HCEC 1CT (cell line): Measurements from ENCODE around the gene WIPI1.
"Not testable (repeated sequence)": the region's sequence is repeated elsewhere in the genome, so short reads cannot be mapped to it uniquely, and the experiment has no call there.

Experiments used
- DNase-seq: peaks from one replicate; pipeline ENCODE4 v3.0.0-alpha.2; 2017

WIPI1 gene

GRCh38 chr17:68437979-68438822 lies 19.1 kb downstream of the WIPI1 start:
- DNase-seq = no peak

- peak; percentile 77 for DNase-seq
Measured at GRCh38 chr17:68435876-68436842, 21.1 kb downstream of the WIPI1 start.

- DNase-seq = no peak
Measured at GRCh38 chr17:68435361-68435760, 21.9 kb downstream of the WIPI1 start.

- DNase-seq = no peak
Measured at GRCh38 chr17:68433911-68434508, 23.3 kb downstream of the WIPI1 start.

- no peak for DNase-seq
Measured at GRCh38 chr17:68433211-68433610, 24.1 kb downstream of the WIPI1 start.

GRCh38 chr17:68432086-68432864 lies 25.0 kb downstream of the WIPI1 start:
- no peak for DNase-seq

- DNase-seq = peak; percentile 7
Measured at GRCh38 chr17:68431661-68432071, 25.6 kb downstream of the WIPI1 start.

GRCh38 chr17:68431045-68431608 lies 26.2 kb downstream of the WIPI1 start:
- no peak for DNase-seq

- no peak for DNase-seq
Measured at GRCh38 chr17:68429881-68430280, 27.4 kb downstream of the WIPI1 start.

- DNase-seq = no peak
Measured at GRCh38 chr17:68428498-68429172, 28.7 kb downstream of the WIPI1 start.

- DNase-seq = no peak
Measured at GRCh38 chr17:68427575-68427974, 29.7 kb downstream of the WIPI1 start.

- DNase-seq = no peak
Measured at GRCh38 chr17:68425979-68426378, 31.3 kb downstream of the WIPI1 start.

GRCh38 chr17:68424861-68425260 lies 32.4 kb downstream of the WIPI1 start:
- DNase-seq = no peak

- no peak for DNase-seq
Measured at GRCh38 chr17:68424203-68424602, 33.1 kb downstream of the WIPI1 start.

- DNase-seq = no peak
Measured at GRCh38 chr17:68423251-68423650, 34.0 kb downstream of the WIPI1 start.

GRCh38 chr17:68422821-68423220 lies 34.5 kb downstream of the WIPI1 start:
- no peak for DNase-seq

GRCh38 chr17:68421486-68421885 lies 35.8 kb downstream of the WIPI1 start:
- no peak for DNase-seq

- DNase-seq = no peak
Measured at GRCh38 chr17:68420065-68420464, 37.2 kb downstream of the WIPI1 start.

- DNase-seq = no peak
Measured at GRCh38 chr17:68418876-68419275, 38.4 kb downstream of the WIPI1 start.

GRCh38 chr17:68417317-68417716 lies 40.0 kb downstream of the WIPI1 start:
- DNase-seq = no peak

GRCh38 chr17:68414901-68415300 lies 42.4 kb downstream of the WIPI1 start:
- DNase-seq = not testable (repeated sequence)
